ENCODE data around the gene ETNK2.

Gene ETNK2

GRCh38 chr1:204151552-204152309 lies at the start of gene ETNK2:
Gene ETNK2 (minus strand): TSS chr1:204152044. CDS start chr1:204151852, 192 bp downstream.
- no peak for FAIRE-seq

GRCh38 chr1:204201348-204202040 lies 49.6 kb upstream of the ETNK2 start:
- FAIRE-seq, result no peak

GRCh38 chr1:204199579-204199978 lies 47.7 kb upstream of the ETNK2 start:
- FAIRE-seq, result no peak

- FAIRE-seq, result no peak
These were observed 46.8 kb upstream of the ETNK2 start for GRCh38 chr1:204198348-204199340.

- no peak for FAIRE-seq
These were observed 45.2 kb upstream of the ETNK2 start for GRCh38 chr1:204197068-204197467.

- no peak for FAIRE-seq
These were observed 44.4 kb upstream of the ETNK2 start, which contains the start of gene KISS1 for GRCh38 chr1:204196068-204196795. Gene KISS1 (minus strand): TSS chr1:204196491. CDS start chr1:204192876, 3,615 bp downstream.

GRCh38 chr1:204194771-204195170 lies 42.9 kb upstream of the ETNK2 start:
- no peak for FAIRE-seq

- no peak for FAIRE-seq
These were observed 42.2 kb upstream of the ETNK2 start for GRCh38 chr1:204194080-204194479.

- FAIRE-seq, result no peak
These were observed 40.9 kb upstream of the ETNK2 start for GRCh38 chr1:204192589-204193352.

- no peak for FAIRE-seq
These were observed 40.2 kb upstream of the ETNK2 start for GRCh38 chr1:204192046-204192445.

- no peak for FAIRE-seq
These were observed 39.6 kb upstream of the ETNK2 start for GRCh38 chr1:204191456-204191855.

- FAIRE-seq, result no peak
These were observed 38.7 kb upstream of the ETNK2 start for GRCh38 chr1:204190212-204191211.

GRCh38 chr1:204188959-204189639 lies 37.3 kb upstream of the ETNK2 start:
- FAIRE-seq, result no peak

GRCh38 chr1:204186597-204186996 lies 34.8 kb upstream of the ETNK2 start:
- FAIRE-seq, result no peak

- no peak for FAIRE-seq
These were observed 29.3 kb upstream of the ETNK2 start for GRCh38 chr1:204181116-204181515.

- FAIRE-seq, result no peak
These were observed 28.3 kb upstream of the ETNK2 start for GRCh38 chr1:204180133-204180532.

GRCh38 chr1:204178487-204179281 lies 26.8 kb upstream of the ETNK2 start:
- no peak for FAIRE-seq

- FAIRE-seq, result no peak
These were observed 25.3 kb upstream of the ETNK2 start for GRCh38 chr1:204177133-204177532.

- no peak for FAIRE-seq
These were observed 24.2 kb upstream of the ETNK2 start for GRCh38 chr1:204176049-204176448.

All from islet of Langerhans (tissue), 1 donor.